HepG2 (cell line): ENCODE measurements around the gene PRR19. TPM values are rescaled to one million over a fixed set of nuclear protein-coding genes. Genes with fewer than 3 reads are reported as not detected.
A peak's percentile ranks its signal among the peaks of the same experiment; 100 is the strongest.

Source experiments
- AHDC1 ChIP-seq: sonication (generic); formaldehyde crosslinking; IDR thresholded peaks from 2 replicates; pipeline ENCODE4 v1.5.1; 2020; ENCODE audit warnings: mild to moderate bottlenecking, missing genetic modification reagents, borderline replicate concordance
- ARID4A ChIP-seq: sonication (generic); formaldehyde crosslinking; IDR thresholded peaks from 2 replicates; pipeline ENCODE4 v1.5.0; 2020; ENCODE audit warnings: mild to moderate bottlenecking, missing genetic modification reagents, borderline replicate concordance
- CCAR2 ChIP-seq: fragments of 200-400 bp; formaldehyde crosslinking; optimal IDR thresholded peaks from 2 replicates; pipeline ENCODE3; 2018; ENCODE audit warnings: low read depth, mild to moderate bottlenecking, low read length, moderate library complexity
- CREM ChIP-seq, 2 experiments: sonication (generic) in 1 of 2; formaldehyde crosslinking in 1 of 2; IDR thresholded peaks; 2 replicates each; pipeline versions ENCODE4 v1.4.0 to v1.6.1; 2016 to 2020; ENCODE audit warnings: antibody characterized with exemption in 1 of 2, mild to moderate bottlenecking in 1 of 2, missing genetic modification reagents in 1 of 2
- HOXA3 ChIP-seq: sonication (generic); formaldehyde crosslinking; IDR thresholded peaks from 2 replicates; pipeline ENCODE4 v1.5.0; 2020; ENCODE audit warnings: missing genetic modification reagents
- MTA3 ChIP-seq: sonication (generic); formaldehyde crosslinking; IDR thresholded peaks from 2 replicates; pipeline ENCODE4 v1.4.0; 2020; ENCODE audit warnings: missing genetic modification reagents
- SP4 ChIP-seq: sonication (generic); formaldehyde crosslinking; IDR thresholded peaks from 2 replicates; pipeline ENCODE4 v1.8.1; 2023; ENCODE audit warnings: mild to moderate bottlenecking, missing genetic modification reagents
- ZNF326 ChIP-seq: sonication (generic); formaldehyde crosslinking; IDR thresholded peaks from 2 replicates; pipeline ENCODE4 v1.4.0; 2020; ENCODE audit warnings: missing genetic modification reagents, borderline replicate concordance
- ZNF749 ChIP-seq: sonication (generic); formaldehyde crosslinking; IDR thresholded peaks from 2 replicates; pipeline ENCODE4 v1.8.0; 2022; ENCODE audit warnings: mild to moderate bottlenecking, missing genetic modification reagents, moderate library complexity, borderline replicate concordance
- polyA plus RNA-seq, 8 experiments: library from polyadenylated mRNA; depleted of rRNA in 3 of 8; stranded (reverse) in 7 of 8; unstranded in 1 of 8; fragments of >200 nt; fragmentation: Illumina TruSeq in 4 of 8; extraction: Trizol in 4 of 8; gene quantifications; 2 replicates each; pipeline versions ENCODE4 v1.2.1 to v1.2.3, GENCODE V29; 2011 to 2016; ENCODE audit warnings: low read depth in 4 of 8, missing spikeins in 1 of 8, mixed read lengths in 1 of 8; ENCODE audit not compliant: insufficient read depth in 1 of 8
- total RNA-seq, 5 experiments: library from RNA; depleted of rRNA; stranded (reverse); fragments of >200 nt; fragmentation: Illumina TruSeq; extraction: Trizol; gene quantifications; 2 replicates each; pipeline ENCODE4 v1.2.3, GENCODE V29; 2016; ENCODE audit warnings: low read depth in 1 of 5
- TF ChIP-seq, protein P1 (sequence below): sonication (generic); formaldehyde crosslinking; IDR thresholded peaks from 2 replicates; pipeline ENCODE4 v1.4.0; 2020; ENCODE audit warnings: missing genetic modification reagents, borderline replicate concordance
- TF ChIP-seq, protein P2 (sequence below): sonication (generic); formaldehyde crosslinking; IDR thresholded peaks from 2 replicates; pipeline ENCODE4 v1.8.1; 2023; ENCODE audit warnings: mild to moderate bottlenecking, inconsistent platforms, moderate library complexity, missing genetic modification reagents, borderline replicate concordance

PRR19 gene
- total and polyA plus RNA-seq, 2 of the 13 experiments (the other 11 are each of a cell fraction or from before 2014, with no cell fraction given), result 0.21 to 0.33 TPM

GRCh38 chr19:42254850-42255765, 46.8 kb upstream of the PRR19 start, which contains the start of gene ERF (continued):
- TF ChIP-seq, protein P1, sequence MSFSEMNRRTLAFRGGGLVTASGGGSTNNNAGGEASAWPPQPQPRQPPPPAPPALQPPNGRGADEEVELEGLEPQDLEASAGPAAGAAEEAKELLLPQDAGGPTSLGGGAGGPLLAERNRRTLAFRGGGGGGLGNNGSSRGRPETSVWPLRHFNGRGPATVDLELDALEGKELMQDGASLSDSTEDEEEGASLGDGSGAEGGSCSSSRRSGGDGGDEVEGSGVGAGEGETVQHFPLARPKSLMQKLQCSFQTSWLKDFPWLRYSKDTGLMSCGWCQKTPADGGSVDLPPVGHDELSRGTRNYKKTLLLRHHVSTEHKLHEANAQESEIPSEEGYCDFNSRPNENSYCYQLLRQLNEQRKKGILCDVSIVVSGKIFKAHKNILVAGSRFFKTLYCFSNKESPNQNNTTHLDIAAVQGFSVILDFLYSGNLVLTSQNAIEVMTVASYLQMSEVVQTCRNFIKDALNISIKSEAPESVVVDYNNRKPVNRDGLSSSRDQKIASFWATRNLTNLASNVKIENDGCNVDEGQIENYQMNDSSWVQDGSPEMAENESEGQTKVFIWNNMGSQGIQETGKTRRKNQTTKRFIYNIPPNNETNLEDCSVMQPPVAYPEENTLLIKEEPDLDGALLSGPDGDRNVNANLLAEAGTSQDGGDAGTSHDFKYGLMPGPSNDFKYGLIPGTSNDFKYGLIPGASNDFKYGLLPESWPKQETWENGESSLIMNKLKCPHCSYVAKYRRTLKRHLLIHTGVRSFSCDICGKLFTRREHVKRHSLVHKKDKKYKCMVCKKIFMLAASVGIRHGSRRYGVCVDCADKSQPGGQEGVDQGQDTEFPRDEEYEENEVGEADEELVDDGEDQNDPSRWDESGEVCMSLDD, result 0 out of 2 replicates have a peak, but pooled peaks have one; percentile 49
- TF ChIP-seq SP4 (CRISPR knock-in tag) (peak; percentile 61; the same call in 1 of the 2 replicates), CREM (IDR thresholded peaks at IDR 0.05) (no peak), CREM (CRISPR knock-in tag; IDR thresholded peaks at IDR 0.05) (no peak), CCAR2 (no peak), MTA3 (CRISPR knock-in tag) (no peak), ZNF326 (no peak), ZNF749 (CRISPR knock-in tag) (no peak), ARID4A (peak; percentile 47; the same call in 1 of the 2 replicates), AHDC1 (CRISPR knock-in tag) (no peak), HOXA3 (peak; percentile 45; the same call in 1 of the 2 replicates)
- TF ChIP-seq, protein P2, sequence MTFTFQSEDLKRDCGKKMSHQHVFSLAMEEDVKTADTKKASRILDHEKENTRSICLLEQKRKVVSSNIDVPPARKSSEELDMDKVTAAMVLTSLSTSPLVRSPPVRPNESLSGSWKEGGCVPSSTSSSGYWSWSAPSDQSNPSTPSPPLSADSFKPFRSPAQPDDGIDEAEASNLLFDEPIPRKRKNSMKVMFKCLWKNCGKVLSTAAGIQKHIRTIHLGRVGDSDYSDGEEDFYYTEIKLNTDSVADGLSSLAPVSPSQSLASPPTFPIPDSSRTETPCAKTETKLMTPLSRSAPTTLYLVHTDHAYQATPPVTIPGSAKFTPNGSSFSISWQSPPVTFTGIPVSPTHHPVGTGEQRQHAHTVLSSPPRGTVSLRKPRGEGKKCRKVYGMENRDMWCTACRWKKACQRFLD (CRISPR knock-in tag), result no peak; the same call in 1 of the 2 replicates
